ENCODE measurements around the gene NEB.

NEB gene

GRCh38 chr2:151695778-151696177 lies 38.5 kb downstream of the NEB start:
- no peak overlapping the region for H3K4me3 Mint-ChIP-seq
- H3K27ac Mint-ChIP-seq = no peak overlapping the region
- peaks cover 2% of the 10 kb centered on the region for H3K36me3 Mint-ChIP-seq

GRCh38 chr2:151691631-151692030 lies 42.6 kb downstream of the NEB start:
- peaks cover 2% of the 10 kb centered on the region for H3K4me1 Mint-ChIP-seq (ENCODE audit: low read depth)
- no peaks in the 10 kb centered on the region for H3K9me3 Mint-ChIP-seq (ENCODE audit: low read depth)
- peaks cover 5% of the 10 kb centered on the region for H3K36me3 Mint-ChIP-seq

More at GRCh38 chr2:151695778-151696177, 38.5 kb downstream of the NEB start:
- no peaks in the 10 kb centered on the region for H3K27me3 Mint-ChIP-seq
- H3K9me3 Mint-ChIP-seq (ENCODE audit: low read depth) = no peaks in the 10 kb centered on the region
- peaks cover 2% of the 10 kb centered on the region for H3K4me1 Mint-ChIP-seq (ENCODE audit: low read depth)

GRCh38 chr2:151688719-151689118 lies 45.6 kb downstream of the NEB start:
- Mint-ChIP-seq H3K27me3 (no peaks in the 10 kb centered on the region), H3K27ac (no peak overlapping the region), H3K4me1 (ENCODE audit: low read depth) (no peaks in the 10 kb centered on the region), H3K36me3 (peaks cover 10% of the 10 kb centered on the region), H3K4me3 (no peak overlapping the region), H3K9me3 (ENCODE audit: low read depth) (peaks cover 3% of the 10 kb centered on the region)

More at GRCh38 chr2:151691631-151692030, 42.6 kb downstream of the NEB start:
- Mint-ChIP-seq H3K4me3 (no peak overlapping the region), H3K27ac (no peak overlapping the region), H3K27me3 (no peaks in the 10 kb centered on the region)

GRCh38 chr2:151682459-151683003 lies 51.7 kb downstream of the NEB start:
- no peak overlapping the region for H3K27ac Mint-ChIP-seq
- peaks cover 3% of the 10 kb centered on the region for H3K9me3 Mint-ChIP-seq (ENCODE audit: low read depth)
- no peak overlapping the region for H3K4me3 Mint-ChIP-seq
- H3K4me1 Mint-ChIP-seq (ENCODE audit: low read depth) = no peaks in the 10 kb centered on the region
- no peaks in the 10 kb centered on the region for H3K27me3 Mint-ChIP-seq
- peaks cover 6% of the 10 kb centered on the region for H3K36me3 Mint-ChIP-seq

- no peak overlapping the region for H3K27ac Mint-ChIP-seq
- no peak overlapping the region for H3K4me3 Mint-ChIP-seq
- H3K27me3 Mint-ChIP-seq = no peaks in the 10 kb centered on the region
- H3K4me1 Mint-ChIP-seq (ENCODE audit: low read depth) = no peaks in the 10 kb centered on the region
- peaks cover 5% of the 10 kb centered on the region for H3K36me3 Mint-ChIP-seq
- H3K9me3 Mint-ChIP-seq (ENCODE audit: low read depth) = peaks cover 3% of the 10 kb centered on the region
Measured at GRCh38 chr2:151681051-151681450, 53.2 kb downstream of the NEB start.

- no peaks in the 10 kb centered on the region for H3K27me3 Mint-ChIP-seq
- no peaks in the 10 kb centered on the region for H3K4me1 Mint-ChIP-seq (ENCODE audit: low read depth)
- H3K27ac Mint-ChIP-seq = no peak overlapping the region
- peaks cover 5% of the 10 kb centered on the region for H3K36me3 Mint-ChIP-seq
- H3K4me3 Mint-ChIP-seq = no peak overlapping the region
- peaks cover 3% of the 10 kb centered on the region for H3K9me3 Mint-ChIP-seq (ENCODE audit: low read depth)
Measured at GRCh38 chr2:151679994-151680393, 54.3 kb downstream of the NEB start.

- H3K36me3 Mint-ChIP-seq = peaks cover 2% of the 10 kb centered on the region
Measured at GRCh38 chr2:151678849-151679248, 55.4 kb downstream of the NEB start.

GRCh38 chr2:151673016-151673415 lies 61.3 kb downstream of the NEB start:
- no peaks in the 10 kb centered on the region for H3K27me3 Mint-ChIP-seq
- H3K9me3 Mint-ChIP-seq (ENCODE audit: low read depth) = no peaks in the 10 kb centered on the region
- H3K4me1 Mint-ChIP-seq (ENCODE audit: low read depth) = peaks cover 7% of the 10 kb centered on the region
- no peak overlapping the region for H3K4me3 Mint-ChIP-seq
- no peak overlapping the region for H3K27ac Mint-ChIP-seq
- H3K36me3 Mint-ChIP-seq = peaks cover 7% of the 10 kb centered on the region

More at GRCh38 chr2:151678849-151679248, 55.4 kb downstream of the NEB start:
- Mint-ChIP-seq H3K4me1 (ENCODE audit: low read depth) (no peaks in the 10 kb centered on the region), H3K27me3 (no peaks in the 10 kb centered on the region), H3K9me3 (ENCODE audit: low read depth) (peaks cover 2% of the 10 kb centered on the region), H3K4me3 (no peak overlapping the region), H3K27ac (no peak overlapping the region)

GRCh38 chr2:151672277-151672676 lies 62.0 kb downstream of the NEB start:
- H3K27ac Mint-ChIP-seq = no peak overlapping the region
- peaks cover 7% of the 10 kb centered on the region for H3K36me3 Mint-ChIP-seq
- H3K27me3 Mint-ChIP-seq = no peaks in the 10 kb centered on the region
- H3K4me1 Mint-ChIP-seq (ENCODE audit: low read depth) = peaks cover 7% of the 10 kb centered on the region
- no peak overlapping the region for H3K4me3 Mint-ChIP-seq
- H3K9me3 Mint-ChIP-seq (ENCODE audit: low read depth) = no peaks in the 10 kb centered on the region

- Mint-ChIP-seq H3K27me3 (no peaks in the 10 kb centered on the region), H3K36me3 (peaks cover 7% of the 10 kb centered on the region), H3K4me3 (no peak overlapping the region), H3K9me3 (ENCODE audit: low read depth) (no peaks in the 10 kb centered on the region), H3K27ac (no peak overlapping the region), H3K4me1 (ENCODE audit: low read depth) (peaks cover 7% of the 10 kb centered on the region)
Measured at GRCh38 chr2:151670846-151671597, 63.3 kb downstream of the NEB start.

GRCh38 chr2:151670346-151670745 lies 63.9 kb downstream of the NEB start:
- Mint-ChIP-seq H3K4me3 (no peak overlapping the region), H3K9me3 (ENCODE audit: low read depth) (no peaks in the 10 kb centered on the region), H3K36me3 (peaks cover 7% of the 10 kb centered on the region), H3K4me1 (ENCODE audit: low read depth) (peaks cover 7% of the 10 kb centered on the region), H3K27ac (no peak overlapping the region), H3K27me3 (no peaks in the 10 kb centered on the region)

- Mint-ChIP-seq H3K36me3 (peaks cover 7% of the 10 kb centered on the region), H3K4me3 (no peak overlapping the region), H3K27ac (no peak overlapping the region), H3K4me1 (ENCODE audit: low read depth) (peaks cover 7% of the 10 kb centered on the region), H3K27me3 (no peaks in the 10 kb centered on the region), H3K9me3 (ENCODE audit: low read depth) (no peaks in the 10 kb centered on the region)
Measured at GRCh38 chr2:151669585-151670081, 64.6 kb downstream of the NEB start.

GRCh38 chr2:151668737-151669136 lies 65.5 kb downstream of the NEB start:
- H3K27me3 Mint-ChIP-seq = no peaks in the 10 kb centered on the region
- peaks cover 8% of the 10 kb centered on the region for H3K36me3 Mint-ChIP-seq
- peaks cover 7% of the 10 kb centered on the region for H3K4me1 Mint-ChIP-seq (ENCODE audit: low read depth)
- no peak overlapping the region for H3K4me3 Mint-ChIP-seq
- no peak overlapping the region for H3K27ac Mint-ChIP-seq
- no peaks in the 10 kb centered on the region for H3K9me3 Mint-ChIP-seq (ENCODE audit: low read depth)

GRCh38 chr2:151665959-151666358 lies 68.3 kb downstream of the NEB start:
- H3K36me3 Mint-ChIP-seq = peaks cover 6% of the 10 kb centered on the region
- no peaks in the 10 kb centered on the region for H3K27me3 Mint-ChIP-seq
- peaks cover 6% of the 10 kb centered on the region for H3K4me1 Mint-ChIP-seq (ENCODE audit: low read depth)
- no peak overlapping the region for H3K4me3 Mint-ChIP-seq
- no peaks in the 10 kb centered on the region for H3K9me3 Mint-ChIP-seq (ENCODE audit: low read depth)
- no peak overlapping the region for H3K27ac Mint-ChIP-seq

- Mint-ChIP-seq H3K36me3 (peaks cover 4% of the 10 kb centered on the region), H3K9me3 (ENCODE audit: low read depth) (no peaks in the 10 kb centered on the region), H3K4me3 (no peak overlapping the region), H3K27ac (no peak overlapping the region), H3K4me1 (ENCODE audit: low read depth) (peaks cover 2% of the 10 kb centered on the region), H3K27me3 (no peaks in the 10 kb centered on the region)
Measured at GRCh38 chr2:151664520-151664919, 69.8 kb downstream of the NEB start.

All from activated naive CD8-positive, alpha-beta T cell (primary cell).